K562 (cell line): Measurements from ENCODE around the gene DDRGK1. TPM values are rescaled to one million over a fixed set of nuclear protein-coding genes. Genes with fewer than 3 reads are reported as not detected.

Experiments
- ATAC-seq: fragments of 200-7000 bp; cut with Tn5 transposase; 3 replicates; pipeline ENCODE4 v1.9.1; 2020; ENCODE audit warnings: moderate library complexity
- BruUV-seq: library from RNA; stranded (reverse); fragments of 400-500 nt; replicated peaks from 2 replicates; lab custom pipeline; 2021; lab: Mats Ljungman, UMichigan
- CTCF ChIA-PET: fragments of 300-600 bp; formaldehyde crosslinking; extraction: SDS; loops from one replicate; lab custom pipeline; 2021; ENCODE audit warnings: low intra/inter-chr PET ratio; lab: Yijun Ruan, JAX
- POLR2A ChIA-PET: fragments of 300-600, 350-650 bp; sonication (Branson Sonifier 250); formaldehyde crosslinking; extraction: SDS; loops from one replicate; lab custom pipeline; 2021; ENCODE audit warnings: antibody characterized with exemption, inconsistent platforms; lab: Yijun Ruan, JAX
- DNase-seq, 4 experiments: peaks; one replicate each; pipeline versions ENCODE4 v3.0.0 to v3.0.0-alpha.2; 2011 to 2018; ENCODE audit warnings: low spot score in 3 of 4, mixed read lengths in 3 of 4; ENCODE audit errors: extremely low read depth in 1 of 4
- FAIRE-seq: peaks from 2 replicates; lab custom pipeline; 2011; peaks lifted over from hg19 to GRCh38; lab: Jason Lieb, UNC
- H2AFZ ChIP-seq: 2 replicates; pipeline ENCODE4 v1.6.0; 2011; ENCODE audit warnings: low read depth, low read length, control low read depth, inconsistent platforms
- H3K27ac ChIP-seq: fragments of 200-600 bp; 3 replicates; pipeline ENCODE4 v1.8.0; 2011; ENCODE audit warnings: low read depth, mild to moderate bottlenecking, control low read depth, inconsistent platforms, low read length, moderate library complexity, mixed read lengths; ENCODE audit errors: extremely low read depth
- H3K27me3 ChIP-seq, 2 experiments: fragments of 300-600 bp in 1 of 2; 2 replicates in 1 of 2; 3 replicates in 1 of 2; pipeline versions ENCODE4 v1.6.0 to v1.8.0; 2011; ENCODE audit warnings: inconsistent platforms in 2 of 2, low read length in 2 of 2, mild to moderate bottlenecking in 1 of 2, mixed read lengths in 1 of 2, moderate library complexity in 1 of 2; ENCODE audit not compliant: control insufficient read depth in 2 of 2, insufficient read depth in 2 of 2
- H3K36me3 ChIP-seq: fragments of 300-600 bp; 3 replicates; pipeline ENCODE4 v1.8.0; 2011; ENCODE audit warnings: mild to moderate bottlenecking, low read length, inconsistent platforms; ENCODE audit not compliant: control insufficient read depth, insufficient read depth
- H3K4me1 ChIP-seq, 2 experiments: fragments of 200-600 bp in 1 of 2; replicated peaks in 1 of 2; 2 replicates in 1 of 2; 3 replicates in 1 of 2; pipeline versions ENCODE4 v1.5.1 to v1.8.0; 2011; ENCODE audit warnings: inconsistent platforms in 2 of 2, low read length in 2 of 2, mild to moderate bottlenecking in 1 of 2, mixed read lengths in 1 of 2, moderate library complexity in 1 of 2; ENCODE audit not compliant: control insufficient read depth in 2 of 2, insufficient read depth in 2 of 2
- H3K4me2 ChIP-seq: 2 replicates; pipeline ENCODE4 v1.6.1; 2011; ENCODE audit warnings: low read length, control low read depth, inconsistent platforms, mixed read lengths; ENCODE audit not compliant: insufficient read depth
- H3K4me3 ChIP-seq: fragments of 200-600 bp; sonication (generic), shearing (Covaris generic); 2 replicates; pipeline ENCODE4 v1.5.1; 2016; ENCODE audit warnings: control low read depth, inconsistent platforms
- H3K79me2 ChIP-seq: fragments of 200-600 bp; 3 replicates; pipeline ENCODE4 v1.8.0; 2011; ENCODE audit warnings: low read length, inconsistent platforms; ENCODE audit not compliant: control insufficient read depth, insufficient read depth
- H3K9ac ChIP-seq, 2 experiments: 2 replicates each; pipeline versions ENCODE4 v1.6.0 to v1.6.1; 2011; ENCODE audit warnings: low read depth in 2 of 2, low read length in 2 of 2, control low read depth in 1 of 2, inconsistent platforms in 1 of 2, mild to moderate bottlenecking in 1 of 2, mixed read lengths in 1 of 2; ENCODE audit not compliant: insufficient read depth in 1 of 2
- H3K9me1 ChIP-seq: one replicate; pipeline ENCODE4 v1.6.0; 2011; ENCODE audit warnings: inconsistent platforms, mild to moderate bottlenecking, low read length, moderate library complexity; ENCODE audit not compliant: control insufficient read depth, insufficient read depth
- H3K9me3 ChIP-seq: replicated peaks from 2 replicates; pipeline ENCODE4 v1.5.1; 2011; ENCODE audit warnings: low read depth, low read length, inconsistent platforms; ENCODE audit not compliant: control insufficient read depth, insufficient read depth
- H4K20me1 ChIP-seq: replicated peaks from 2 replicates; pipeline ENCODE4 v1.6.1; 2011; ENCODE audit warnings: low read length, inconsistent platforms, mixed read lengths; ENCODE audit not compliant: control insufficient read depth, insufficient read depth
- ASH1L ChIP-seq: fragments of 450-650 bp; IDR thresholded peaks from 2 replicates; pipeline ENCODE4 v1.6.1; 2018; ENCODE audit warnings: borderline replicate concordance, mild to moderate bottlenecking, low read depth; ENCODE audit not compliant: partially characterized antibody
- CCAR2 ChIP-seq: fragments of 200-400 bp; formaldehyde crosslinking; IDR thresholded peaks from 2 replicates; pipeline ENCODE4 v1.6.1; 2017; ENCODE audit warnings: mild to moderate bottlenecking, low read depth, low read length
- COPS2 ChIP-seq: fragments of 450-650 bp; conservative IDR thresholded peaks from 2 replicates; pipeline ENCODE4 v1.6.1; 2016; ENCODE audit warnings: mild to moderate bottlenecking, moderate library complexity
- ETV6 ChIP-seq, 3 experiments: fragments of 150-350 bp in 1 of 3; sonication (generic) in 1 of 3; formaldehyde crosslinking in 1 of 3; IDR thresholded peaks; 2 replicates each; pipeline versions ENCODE4 v1.6.1 to v1.8.0; 2014 to 2022; ENCODE audit warnings: borderline replicate concordance in 2 of 3, low read depth in 2 of 3, antibody characterized with exemption in 1 of 3, low read length in 1 of 3, mild to moderate bottlenecking in 1 of 3, missing genetic modification reagents in 1 of 3
- GTF2A2 ChIP-seq: IDR thresholded peaks from 2 replicates; pipeline ENCODE4 v1.6.1; 2016; ENCODE audit warnings: mild to moderate bottlenecking, missing genetic modification characterization, missing compliant biosample characterization
- NFE2 ChIP-seq: IDR thresholded peaks from 2 replicates; pipeline ENCODE4 v1.6.1; 2014; ENCODE audit warnings: antibody characterized with exemption, low read depth
- SPI1 ChIP-seq: IDR thresholded peaks from 2 replicates; pipeline ENCODE4 v1.6.1; 2011; ENCODE audit warnings: low read depth, low read length, control low read depth, borderline replicate concordance
- TAL1 ChIP-seq: fragments of 450-650 bp; IDR thresholded peaks from 2 replicates; pipeline ENCODE4 v1.6.1; 2016; ENCODE audit warnings: mild to moderate bottlenecking
- ZNF121 ChIP-seq: sonication (generic); formaldehyde crosslinking; conservative IDR thresholded peaks from 2 replicates; pipeline ENCODE4 v1.8.0; 2022; ENCODE audit warnings: missing genetic modification reagents
- WGBS: fragments of 100-300 bp; shearing (Covaris generic); methylation state at CpG from one replicate; pipeline ENCODE4 v1.1.6; 2016; ENCODE audit warnings: low coverage, mixed read lengths; ENCODE audit not compliant: insufficient coverage; ENCODE audit errors: missing lambda C conversion rate; 5-methylcytosine and 5-hydroxymethylcytosine counted together
- in situ Hi-C: fragments of 300-500 bp; cut with MboI; formaldehyde crosslinking; loops from 4 replicates; pipeline ENCODE4 v1.15.0; 2018; ENCODE audit warnings: inconsistent platforms, mixed read lengths
- intact Hi-C: fragments of 100-400 bp; cut with micrococcal nuclease; formaldehyde crosslinking; loops from 2 replicates; pipeline ENCODE4 v1.14.2; 2022
- polyA plus RNA-seq, 8 experiments: library from polyadenylated mRNA; depleted of rRNA in 4 of 8; stranded (reverse) in 5 of 8; unstranded in 3 of 8; fragments of >200 nt; fragmentation: Nextera tagmentation in 2 of 8; fragmentation: Illumina TruSeq in 1 of 8; extraction: Ambion mirVana in 2 of 8; extraction: Trizol in 1 of 8; gene quantifications; 2 replicates each; pipeline versions ENCODE4 v1.2.1 to v1.2.3, GENCODE V29; 2011 to 2014; ENCODE audit warnings: inconsistent platforms in 1 of 8, missing spikeins in 1 of 8
- total RNA-seq, 7 experiments: library from RNA; depleted of rRNA in 6 of 7; stranded (reverse); fragments of >200 nt in 6 of 7; fragmentation: Illumina TruSeq in 2 of 7; extraction: Trizol in 2 of 7; gene quantifications; 2 replicates each; pipeline versions ENCODE4 v1.2.1 to v1.2.3, GENCODE V29; 2011 to 2021; ENCODE audit warnings: low replicate concordance in 1 of 7

Gene DDRGK1
- total and polyA plus RNA-seq, 9 of the 15 experiments (the other 6 are each of a cell fraction or from before 2014, with no cell fraction given) = 2.3 to 54.4 (median 29.1) TPM

GRCh38 chr20:3189561-3190131 lies 14.8 kb downstream of the DDRGK1 start:
- ATAC-seq = no peak
- WGBS = 76% methylated on average over 4 of the region's 4 CpGs
- H3K4me2 ChIP-seq = no peak overlapping the region
- in situ Hi-C loops = no loop called here
- no peaks in the 10 kb centered on the region for H3K79me2 ChIP-seq
- TF ChIP-seq COPS2 (no peak), SPI1 (no peak), ASH1L (no peak), ETV6 (IDR thresholded peaks at IDR 0.05; ENCODE audit: borderline replicate concordance in 1 of 2, low read depth in 2 of 2, low read length in 1 of 2) (no peak), ETV6 (CRISPR knock-in tag; IDR thresholded peaks at IDR 0.05; ENCODE audit: borderline replicate concordance) (no peak), GTF2A2 (no peak), TAL1 (no peak), ZNF121 (CRISPR knock-in tag) (no peak), NFE2 (no peak), CCAR2 (no peak)
- peaks cover 47% of the 10 kb centered on the region; the same call in 2 of the 3 replicates for H3K36me3 ChIP-seq
- POLR2A ChIA-PET = interaction anchor here (0.6 to 1.3 kb wide), 2 partner anchors 19 to 113 kb away, joined by 3 to 5 read pairs; partner anchors contain the start of gene ITPA
- no peaks in the 10 kb centered on the region for H3K9me3 ChIP-seq
- no peak overlapping the region for H3K27ac ChIP-seq
- no peak for DNase-seq
- H4K20me1 ChIP-seq = no peaks in the 10 kb centered on the region
- H3K9me1 ChIP-seq = no peaks in the 10 kb centered on the region
- H3K9ac ChIP-seq = no peak overlapping the region
- intact Hi-C loops = no loop called here
- H3K27me3 ChIP-seq = no peaks in the 10 kb centered on the region
- no peak overlapping the region for H3K4me3 ChIP-seq
- no TSS peak for BruUV-seq
- no peak for FAIRE-seq
- CTCF ChIA-PET = no interaction called here
- peaks cover 0 to 5% of the 10 kb centered on the region in 2 experiments; a peak in 2 of 5 replicates for H3K4me1 ChIP-seq
- no peak overlapping the region for H2AFZ ChIP-seq
